ENCODE results near the gene CCDC88C. TPM values are rescaled to one million over a fixed set of nuclear protein-coding genes. Genes with fewer than 3 reads are reported as not detected.

The CCDC88C gene
- total and polyA plus RNA-seq, 2 experiments from 2014 or later = 23.6 to 60.7 TPM

GRCh38 chr14:91377700-91378652 is 39.6 kb downstream of the CCDC88C start:
- Histone ChIP-seq H3K4me1 (ENCODE audit: insufficient read depth) (peaks cover 26% of the 10 kb centered on the region), H3K4me3 (no peak overlapping the region), H3K4me2 (0 out of 2 replicates have a peak overlapping the region, but pooled peaks have one; percentile 41), H3K27ac (ENCODE audit: low read depth) (peak overlapping the region; percentile 63; the same call in 1 of the 2 replicates), H3K27me3 (ENCODE audit: insufficient read depth) (no peaks in the 10 kb centered on the region), H3K36me3 (ENCODE audit: insufficient read depth) (no peaks in the 10 kb centered on the region), H3F3A (replicated peaks; ENCODE audit: low read depth) (0 out of 2 replicates have a peak, but pooled peaks cover 3% of the 10 kb centered on the region), H3K9me2 (ENCODE audit: insufficient read depth) (peaks cover 4% of the 10 kb centered on the region), H4K20me1 (replicated peaks; ENCODE audit: insufficient read depth) (peaks cover 9% of the 10 kb centered on the region), H2AFZ (no peak overlapping the region), H3K79me2 (replicated peaks; ENCODE audit: insufficient read depth) (peaks cover 86% of the 10 kb centered on the region)
- DNase-seq (ENCODE audit: low spot score) (no peak), ATAC-seq (no peak; the same call in 2 of the 3 replicates)
- H3K27ac Mint-ChIP-seq = peak overlapping the region; percentile 28
- no peaks in the 10 kb centered on the region; the same call in 2 of the 3 replicates for H3K36me3 Mint-ChIP-seq (ENCODE audit: low read depth)
- TF ChIP-seq CTCF (conservative IDR thresholded peaks at IDR 0.05; ENCODE audit: low read depth in 2 of 2) (peak in 1 of 2 experiments; percentile 20; a peak in 1 of 4 replicates), STAT1 (IDR thresholded peaks at IDR 0.05; ENCODE audit: unreplicated experiment) (no peak)
- H3K4me1 Mint-ChIP-seq = peaks cover 93% of the 10 kb centered on the region
- H3K4me3 Mint-ChIP-seq = no peak overlapping the region; the same call in 2 of the 3 replicates
- peaks cover 28% of the 10 kb centered on the region for H3K27me3 Mint-ChIP-seq (ENCODE audit: insufficient read depth, low read depth, poor library complexity)
- no peaks in the 10 kb centered on the region for H3K9me3 Mint-ChIP-seq

GRCh38 chr14:91376547-91377477 is 40.8 kb downstream of the CCDC88C start:
- no peak overlapping the region for H3K4me3 ChIP-seq
- H3K79me2 ChIP-seq (replicated peaks; ENCODE audit: insufficient read depth) = peaks cover 79% of the 10 kb centered on the region
- TF ChIP-seq NANOG (IDR thresholded peaks at IDR 0.05; ENCODE audit: borderline replicate concordance) = no peak
- no peak for TF ChIP-seq CTCF (conservative IDR thresholded peaks at IDR 0.05; ENCODE audit: low read depth in 2 of 2)
- TF ChIP-seq EZH2 (IDR thresholded peaks at IDR 0.05; ENCODE audit: low read depth, unreplicated experiment) = no peak
- no peak overlapping the region for H2AFZ ChIP-seq
- 0 out of 2 replicates have a peak overlapping the region, but pooled peaks have one; percentile 41 for H3K4me2 ChIP-seq
- no peak for DNase-seq (ENCODE audit: low spot score)
- H3K27ac ChIP-seq (ENCODE audit: low read depth) = no peak overlapping the region
- peak overlapping the region; percentile 61; the same call in 1 of the 2 replicates for H3K27ac Mint-ChIP-seq
- H3K36me3 Mint-ChIP-seq (ENCODE audit: low read depth) = no peaks in the 10 kb centered on the region; the same call in 2 of the 3 replicates
- peaks cover 24% of the 10 kb centered on the region for H3K4me1 ChIP-seq (ENCODE audit: insufficient read depth)
- H3K9me2 ChIP-seq (ENCODE audit: insufficient read depth) = no peaks in the 10 kb centered on the region
- 0 out of 2 replicates have a peak, but pooled peaks cover 3% of the 10 kb centered on the region for H3F3A ChIP-seq (replicated peaks; ENCODE audit: low read depth)
- no peaks in the 10 kb centered on the region for H3K27me3 ChIP-seq (ENCODE audit: insufficient read depth)
- peaks cover 85% of the 10 kb centered on the region for H3K4me1 Mint-ChIP-seq
- H4K20me1 ChIP-seq (replicated peaks; ENCODE audit: insufficient read depth) = peaks cover 7% of the 10 kb centered on the region
- H3K27me3 Mint-ChIP-seq (ENCODE audit: insufficient read depth, low read depth, poor library complexity) = peaks cover 22% of the 10 kb centered on the region
- H3K36me3 ChIP-seq (ENCODE audit: insufficient read depth) = no peaks in the 10 kb centered on the region
- H3K4me3 Mint-ChIP-seq = no peak overlapping the region
- H3K9me3 Mint-ChIP-seq = no peaks in the 10 kb centered on the region
- no peak for ATAC-seq
